HepG2 (cell line): ENCODE measurements around the gene WTAP. TPM values are rescaled to one million over a fixed set of nuclear protein-coding genes. Genes with fewer than 3 reads are reported as not detected.

Experiments used
- IRF1 ChIP-seq: sonication (generic); formaldehyde crosslinking; IDR thresholded peaks from 2 replicates; pipeline ENCODE4 v1.4.0; 2020; ENCODE audit warnings: low read depth, mild to moderate bottlenecking, missing genetic modification reagents
- KDM6A ChIP-seq: IDR thresholded peaks from 2 replicates; pipeline ENCODE4 v1.6.1; 2016; ENCODE audit warnings: low read depth
- KIAA2018 ChIP-seq: sonication (generic); formaldehyde crosslinking; IDR thresholded peaks from 2 replicates; pipeline ENCODE4 v1.5.0; 2020; ENCODE audit warnings: mild to moderate bottlenecking, missing genetic modification reagents, borderline replicate concordance
- KMT2B ChIP-seq: IDR thresholded peaks from 2 replicates; pipeline ENCODE4 v1.6.1; 2016; ENCODE audit warnings: missing genetic modification reagents, missing compliant biosample characterization
- MTF2 ChIP-seq: sonication (generic); formaldehyde crosslinking; IDR thresholded peaks from 2 replicates; pipeline ENCODE4 v1.5.0; 2020; ENCODE audit warnings: missing genetic modification reagents, borderline replicate concordance
- NFATC3 ChIP-seq: sonication (generic); formaldehyde crosslinking; IDR thresholded peaks from 2 replicates; pipeline ENCODE4 v1.5.1; 2020; ENCODE audit warnings: mild to moderate bottlenecking, missing genetic modification reagents
- PCBP2 ChIP-seq: fragments of 200-400 bp; formaldehyde crosslinking; optimal IDR thresholded peaks from 2 replicates; pipeline ENCODE3; 2018; ENCODE audit warnings: low read length, low read depth; ENCODE audit not compliant: poor library complexity, severe bottlenecking
- RAD21 ChIP-seq: fragments of 450-650 bp; formaldehyde crosslinking; IDR thresholded peaks from 2 replicates; pipeline ENCODE4 v1.5.0; 2020; ENCODE audit warnings: mild to moderate bottlenecking
- SMYD3 ChIP-seq: sonication (generic); formaldehyde crosslinking; IDR thresholded peaks from 2 replicates; pipeline ENCODE4 v1.8.1; 2023; ENCODE audit warnings: mild to moderate bottlenecking, missing genetic modification reagents
- SP1 ChIP-seq, 2 experiments: fragments of 450-650 bp in 1 of 2; sonication (generic) in 1 of 2; formaldehyde crosslinking in 1 of 2; IDR thresholded peaks; 2 replicates each; pipeline versions ENCODE4 v1.4.0 to v1.6.1; 2016 to 2020; ENCODE audit warnings: missing genetic modification reagents in 1 of 2
- SP5 ChIP-seq: IDR thresholded peaks from 2 replicates; pipeline ENCODE4 v1.6.1; 2016; ENCODE audit warnings: low read depth, borderline replicate concordance
- ZNF207 ChIP-seq: fragments of 450-650 bp; IDR thresholded peaks from 2 replicates; pipeline ENCODE4 v1.6.1; 2016; ENCODE audit warnings: antibody characterized with exemption, borderline replicate concordance
- ZNF30 ChIP-seq: sonication (generic); formaldehyde crosslinking; IDR thresholded peaks from 2 replicates; pipeline ENCODE4 v1.5.0; 2020; ENCODE audit warnings: mild to moderate bottlenecking, missing genetic modification reagents
- ZNF432 ChIP-seq: sonication (generic); formaldehyde crosslinking; IDR thresholded peaks from 2 replicates; pipeline ENCODE4 v1.5.0; 2020; ENCODE audit warnings: missing genetic modification reagents, mild to moderate bottlenecking, borderline replicate concordance
- ZNF564 ChIP-seq: sonication (generic); formaldehyde crosslinking; IDR thresholded peaks from 2 replicates; pipeline ENCODE4 v1.8.1; 2023; ENCODE audit warnings: mild to moderate bottlenecking, missing genetic modification reagents
- ZSCAN12 ChIP-seq: sonication (generic); formaldehyde crosslinking; IDR thresholded peaks from 2 replicates; pipeline ENCODE4 v1.9.0; 2021; ENCODE audit warnings: mild to moderate bottlenecking, missing genetic modification reagents
- ZZZ3 ChIP-seq: sonication (generic); formaldehyde crosslinking; IDR thresholded peaks from 2 replicates; pipeline ENCODE4 v1.4.0; 2020; ENCODE audit warnings: missing genetic modification reagents, mild to moderate bottlenecking, borderline replicate concordance
- polyA plus RNA-seq, 8 experiments: library from polyadenylated mRNA; depleted of rRNA in 3 of 8; stranded (reverse) in 7 of 8; unstranded in 1 of 8; fragments of >200 nt; fragmentation: Illumina TruSeq in 4 of 8; extraction: Trizol in 4 of 8; gene quantifications; 2 replicates each; pipeline versions ENCODE4 v1.2.1 to v1.2.3, GENCODE V29; 2011 to 2016; ENCODE audit warnings: low read depth in 4 of 8, missing spikeins in 1 of 8, mixed read lengths in 1 of 8; ENCODE audit not compliant: insufficient read depth in 1 of 8
- total RNA-seq, 5 experiments: library from RNA; depleted of rRNA; stranded (reverse); fragments of >200 nt; fragmentation: Illumina TruSeq; extraction: Trizol; gene quantifications; 2 replicates each; pipeline ENCODE4 v1.2.3, GENCODE V29; 2016; ENCODE audit warnings: low read depth in 1 of 5
- TF ChIP-seq, protein P1 (sequence below): sonication (generic); formaldehyde crosslinking; IDR thresholded peaks from 2 replicates; pipeline ENCODE4 v1.4.0; 2020; ENCODE audit warnings: mild to moderate bottlenecking, low read depth, missing genetic modification reagents
- TF ChIP-seq, protein P2 (sequence below): IDR thresholded peaks from 2 replicates; pipeline ENCODE4 v1.6.1; 2016

The WTAP gene
- total and polyA plus RNA-seq, 2 of the 13 experiments (the other 11 are each of a cell fraction or from before 2014, with no cell fraction given): 31.6 to 167 TPM

DNA sequence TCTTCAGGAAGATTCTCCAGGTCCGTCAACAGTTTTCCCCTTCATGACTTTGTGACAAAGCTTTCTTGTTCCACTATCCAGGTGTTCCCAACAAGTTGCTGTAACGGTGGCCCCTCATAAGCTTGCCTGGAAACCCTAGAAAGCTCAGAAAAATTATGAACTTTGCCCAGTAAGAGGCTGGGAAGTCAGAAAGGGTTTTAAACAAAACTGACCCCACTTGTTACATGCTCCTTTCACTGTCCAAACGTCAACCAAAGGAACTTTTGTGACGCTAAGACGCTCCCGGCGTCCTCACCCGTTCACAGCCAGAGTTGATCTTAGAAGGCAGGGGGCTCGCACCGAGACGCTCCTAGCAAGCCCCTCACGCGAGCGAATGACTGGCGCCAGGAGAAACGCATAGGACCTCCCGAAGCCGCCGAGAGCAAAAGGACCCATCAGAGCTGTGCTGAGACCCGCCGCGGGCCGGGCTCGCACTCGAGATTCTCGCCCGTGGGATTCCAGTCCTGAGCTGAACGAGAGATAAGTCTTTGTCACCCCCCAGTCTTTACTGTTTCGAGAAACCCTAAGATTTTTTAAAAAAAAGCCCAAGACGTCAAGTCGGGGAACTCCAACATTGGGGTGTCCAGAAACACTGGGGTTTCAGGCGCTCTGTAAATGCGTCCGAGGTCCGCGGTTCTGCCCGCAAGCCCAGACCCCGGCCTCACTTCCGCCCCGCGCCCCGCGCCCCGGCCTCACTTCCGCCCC lies 34.0 kb downstream of the WTAP start (continued):
- TF ChIP-seq, protein P1, sequence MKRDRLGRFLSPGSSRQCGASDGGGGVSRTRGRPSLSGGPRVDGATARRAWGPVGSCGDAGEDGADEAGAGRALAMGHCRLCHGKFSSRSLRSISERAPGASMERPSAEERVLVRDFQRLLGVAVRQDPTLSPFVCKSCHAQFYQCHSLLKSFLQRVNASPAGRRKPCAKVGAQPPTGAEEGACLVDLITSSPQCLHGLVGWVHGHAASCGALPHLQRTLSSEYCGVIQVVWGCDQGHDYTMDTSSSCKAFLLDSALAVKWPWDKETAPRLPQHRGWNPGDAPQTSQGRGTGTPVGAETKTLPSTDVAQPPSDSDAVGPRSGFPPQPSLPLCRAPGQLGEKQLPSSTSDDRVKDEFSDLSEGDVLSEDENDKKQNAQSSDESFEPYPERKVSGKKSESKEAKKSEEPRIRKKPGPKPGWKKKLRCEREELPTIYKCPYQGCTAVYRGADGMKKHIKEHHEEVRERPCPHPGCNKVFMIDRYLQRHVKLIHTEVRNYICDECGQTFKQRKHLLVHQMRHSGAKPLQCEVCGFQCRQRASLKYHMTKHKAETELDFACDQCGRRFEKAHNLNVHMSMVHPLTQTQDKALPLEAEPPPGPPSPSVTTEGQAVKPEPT (CRISPR knock-in tag): no peak
- no peak for TF ChIP-seq ZNF432 (CRISPR knock-in tag)
- no peak for TF ChIP-seq RAD21 (CRISPR knock-in tag)
- TF ChIP-seq SP5 (CRISPR knock-in tag): no peak
- TF ChIP-seq ZNF207: no peak
- no peak for TF ChIP-seq SMYD3 (CRISPR knock-in tag)
- no peak for TF ChIP-seq ZNF564 (CRISPR knock-in tag)
- TF ChIP-seq ZZZ3: no peak
- TF ChIP-seq KMT2B (CRISPR knock-in tag): no peak
- TF ChIP-seq MTF2 (CRISPR knock-in tag): peak; percentile 44; the same call in 1 of the 2 replicates
- TF ChIP-seq, protein P2, sequence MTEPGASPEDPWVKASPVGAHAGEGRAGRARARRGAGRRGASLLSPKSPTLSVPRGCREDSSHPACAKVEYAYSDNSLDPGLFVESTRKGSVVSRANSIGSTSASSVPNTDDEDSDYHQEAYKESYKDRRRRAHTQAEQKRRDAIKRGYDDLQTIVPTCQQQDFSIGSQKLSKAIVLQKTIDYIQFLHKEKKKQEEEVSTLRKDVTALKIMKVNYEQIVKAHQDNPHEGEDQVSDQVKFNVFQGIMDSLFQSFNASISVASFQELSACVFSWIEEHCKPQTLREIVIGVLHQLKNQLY: no peak
- no peak for TF ChIP-seq IRF1 (CRISPR knock-in tag)
- TF ChIP-seq SP1 (IDR thresholded peaks at IDR 0.05): no peak
- no peak for TF ChIP-seq SP1 (CRISPR knock-in tag; IDR thresholded peaks at IDR 0.05)
- TF ChIP-seq PCBP2: no peak
- TF ChIP-seq ZSCAN12 (CRISPR knock-in tag): no peak
- TF ChIP-seq ZNF30 (CRISPR knock-in tag): no peak
- TF ChIP-seq KIAA2018 (CRISPR knock-in tag): no peak
- no peak for TF ChIP-seq KDM6A (CRISPR knock-in tag)
- TF ChIP-seq NFATC3 (CRISPR knock-in tag): 0 out of 2 replicates have a peak, but pooled peaks have one; percentile 8
